SH-SY5Y (cell line): ENCODE results near the gene ADAMTSL5.

ENCODE experiments used
- GATA2 ChIP-seq: IDR thresholded peaks from 2 replicates; pipeline ENCODE4 v1.6.1; 2011; ENCODE audit warnings: mild to moderate bottlenecking, low read depth, low read length
- GATA3 ChIP-seq: IDR thresholded peaks from 2 replicates; pipeline ENCODE4 v1.6.1; 2011; ENCODE audit warnings: low read depth, mild to moderate bottlenecking, low read length, moderate library complexity

DNA sequence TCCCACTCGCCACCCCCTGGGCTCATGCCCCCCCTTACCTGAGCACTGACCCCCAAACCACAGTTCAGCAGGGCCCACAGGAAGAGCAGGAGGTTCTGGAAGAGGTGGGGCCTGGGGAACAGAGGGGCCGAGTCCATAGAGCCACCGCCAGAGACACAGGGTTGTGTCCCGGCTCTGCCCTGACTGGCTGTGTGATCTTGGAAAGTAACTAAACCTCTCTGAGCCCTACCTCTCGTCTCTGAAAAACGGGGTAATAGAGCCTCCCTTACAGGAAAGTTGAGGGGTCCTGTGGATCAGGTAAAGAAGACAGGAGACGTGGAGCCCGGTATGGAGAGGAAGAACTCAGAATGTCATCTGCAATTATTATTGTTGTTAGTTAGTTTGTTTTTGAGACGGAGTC is 2.0 kb downstream of the ADAMTSL5 start:
- no peak for TF ChIP-seq GATA2
- TF ChIP-seq GATA3, result no peak
